Thoracic aorta (tissue), 2 donors: ENCODE measurements around the gene A4GNT. TPM values are rescaled to one million over a fixed set of nuclear protein-coding genes. Genes with fewer than 3 reads are reported as not detected.
A peak's percentile ranks its signal among the peaks of the same experiment; 100 is the strongest.
"Not testable (repeated sequence)": the region's sequence is repeated elsewhere in the genome, so short reads cannot be mapped to it uniquely, and the experiment has no call there.

ENCODE experiments used
- ATAC-seq: fragments of 150-250 bp; one replicate; pipeline ENCODE4 v1.8.0; 2017; ENCODE audit warnings: low read depth; ENCODE audit not compliant: insufficient number of reproducible peaks, low FRiP score
- DNase-seq: peaks from one replicate; pipeline ENCODE4 v3.0.0-alpha.2; 2020; ENCODE audit warnings: low spot score
- H3K27ac ChIP-seq, 2 donors: fragments of 200-600 bp; sonication (generic); 1 replicate in 1 of 2; 2 replicates in 1 of 2; pipeline ENCODE4 v1.5.1; 2016; ENCODE audit warnings: mild to moderate bottlenecking in 2 of 2, moderate library complexity in 2 of 2
- H3K27me3 ChIP-seq: fragments of 200-600 bp; sonication (generic); replicated peaks from 2 replicates; pipeline ENCODE4 v1.6.0; 2016; ENCODE audit warnings: mild to moderate bottlenecking; ENCODE audit not compliant: insufficient read depth
- H3K36me3 ChIP-seq: fragments of 200-600 bp; sonication (generic); one replicate; pipeline ENCODE4 v1.5.1; 2016
- H3K4me1 ChIP-seq, 2 donors: fragments of 200-600 bp; sonication (generic); 1 replicate in 1 of 2; 2 replicates in 1 of 2; pipeline versions ENCODE4 v1.5.1 to v1.6.0; 2016; ENCODE audit warnings: low read depth in 2 of 2, mild to moderate bottlenecking in 1 of 2; ENCODE audit not compliant: control insufficient read depth in 1 of 2
- H3K4me3 ChIP-seq: fragments of 200-600 bp; sonication (generic); 2 replicates; pipeline ENCODE4 v1.5.1; 2016; ENCODE audit warnings: mild to moderate bottlenecking
- H3K9me3 ChIP-seq: fragments of 200-600 bp; sonication (generic); 2 replicates; pipeline ENCODE4 v1.5.1; 2016
- CTCF ChIP-seq: fragments of 200-600 bp; sonication (generic); IDR thresholded peaks from one replicate; pipeline ENCODE4 v1.5.1; 2019; ENCODE audit warnings: antibody characterized with exemption
- total RNA-seq, 2 donors: library from RNA; depleted of rRNA; stranded (reverse); fragments of >200 nt; gene quantifications; one replicate each; pipeline versions ENCODE4 v1.1.0 to v1.2.3, GENCODE V29; 2016

A4GNT gene
- total RNA-seq, 2 donors from 2014 or later: not detected

- ATAC-seq (no peak), DNase-seq (no peak)
- Histone ChIP-seq H3K4me1 (no peaks in the 10 kb centered on the region), H3K9me3 (no peaks in the 10 kb centered on the region), H3K4me3 (no peak overlapping the region), H3K27ac (no peak overlapping the region), H3K36me3 (peaks cover 24% of the 10 kb centered on the region), H3K27me3 (no peaks in the 10 kb centered on the region)
- peak; percentile 17 for TF ChIP-seq CTCF
Measured at GRCh38 chr3:138097192-138098172, 34.7 kb downstream of the A4GNT start.

GRCh38 chr3:138093721-138094120 lies 38.5 kb downstream of the A4GNT start:
- Histone ChIP-seq H3K27ac (no peak overlapping the region), H3K4me1 (no peaks in the 10 kb centered on the region), H3K36me3 (peaks cover 15% of the 10 kb centered on the region), H3K9me3 (no peaks in the 10 kb centered on the region), H3K4me3 (no peak overlapping the region), H3K27me3 (no peaks in the 10 kb centered on the region)
- TF ChIP-seq CTCF: no peak
- ATAC-seq (no peak), DNase-seq (no peak)

- Histone ChIP-seq H3K4me1 (no peaks in the 10 kb centered on the region), H3K9me3 (no peaks in the 10 kb centered on the region), H3K4me3 (no peak overlapping the region), H3K27me3 (no peaks in the 10 kb centered on the region), H3K36me3 (peaks cover 24% of the 10 kb centered on the region), H3K27ac (no peak overlapping the region)
- ATAC-seq (no peak), DNase-seq (no peak)
- TF ChIP-seq CTCF: no peak
Measured at GRCh38 chr3:138092023-138092422, 40.2 kb downstream of the A4GNT start.

- Histone ChIP-seq H3K9me3 (no peaks in the 10 kb centered on the region), H3K36me3 (peaks cover 30% of the 10 kb centered on the region), H3K4me1 (no peaks in the 10 kb centered on the region), H3K27me3 (no peaks in the 10 kb centered on the region), H3K27ac (no peak overlapping the region), H3K4me3 (no peak overlapping the region)
- DNase-seq: no peak
- ATAC-seq: no peak
- no peak for TF ChIP-seq CTCF
Measured at GRCh38 chr3:138089091-138089490, 43.1 kb downstream of the A4GNT start.

GRCh38 chr3:138085745-138086144 lies 46.4 kb downstream of the A4GNT start:
- H3K27me3 ChIP-seq, H3K4me1 ChIP-seq, H3K9me3 ChIP-seq, H3K4me3 ChIP-seq, ATAC-seq, DNase-seq, H3K27ac ChIP-seq: not testable (repeated sequence)
- H3K36me3 ChIP-seq: peaks cover 53% of the 10 kb centered on the region
